Activated CD4-positive, alpha-beta T cell treated with anti-CD3 and anti-CD28 coated beads, Interleukin-2, amount 50 U/mL, for 48 hours (primary cell): ENCODE measurements around the gene CLEC16A.
A peak's percentile ranks its signal among the peaks of the same experiment; 100 is the strongest.
"Not testable (repeated sequence)": the region's sequence is repeated elsewhere in the genome, so short reads cannot be mapped to it uniquely, and the experiment has no call there.

Source experiments
- DNase-seq, 2 experiments: peaks; one replicate each; pipeline ENCODE4 v3.0.0-alpha.2; 2020

CLEC16A gene

DNA sequence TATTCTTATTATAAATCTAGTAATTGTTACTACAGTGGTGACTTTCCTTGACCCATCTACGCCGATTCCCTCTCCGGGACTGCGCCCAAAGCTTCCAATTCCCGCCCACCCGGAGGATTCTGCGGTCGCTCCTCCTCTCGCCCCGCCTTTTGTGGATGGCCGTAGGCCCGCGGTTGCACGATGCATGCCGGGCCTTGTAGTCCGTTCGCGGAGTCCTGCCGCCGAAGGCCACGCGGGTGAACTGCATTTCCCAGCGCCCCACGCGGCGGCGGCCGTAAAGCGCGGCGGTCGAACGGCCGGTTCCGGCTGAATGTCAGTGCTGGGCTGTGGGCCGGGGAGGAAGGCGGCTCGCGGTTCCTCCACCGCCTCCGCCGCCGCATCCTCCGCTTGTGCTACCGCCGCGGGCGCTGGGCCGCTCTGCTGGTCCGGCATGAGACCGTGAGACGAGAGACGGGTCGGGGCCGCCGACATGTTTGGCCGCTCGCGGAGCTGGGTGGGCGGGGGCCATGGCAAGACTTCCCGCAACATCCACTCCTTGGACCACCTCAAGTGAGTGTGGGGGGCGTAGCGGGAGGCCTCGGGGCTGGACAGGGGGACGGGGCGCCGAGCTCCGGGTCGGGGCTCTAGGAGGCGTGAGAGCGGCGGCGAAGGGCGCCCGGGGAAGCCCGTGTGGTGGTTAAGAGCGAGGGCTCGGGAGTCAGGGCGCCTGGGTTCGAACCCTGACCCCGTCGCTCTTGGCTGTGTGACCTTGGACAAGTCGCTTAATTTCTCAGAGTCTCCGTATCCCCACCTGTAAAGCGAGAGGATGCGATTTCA, at the start of gene CLEC16A:
Gene CLEC16A, plus strand, starts transcription at position 316 of the 816 bp plus-strand sequence. Its CDS starts 154 bp downstream, at position 470.
- peak; percentile 95 to 96 for DNase-seq

- peak; percentile 40 to 48 for DNase-seq
Measured at GRCh38 chr16:10895053-10895946, 49.1 kb upstream of the CLEC16A start.

DNA sequence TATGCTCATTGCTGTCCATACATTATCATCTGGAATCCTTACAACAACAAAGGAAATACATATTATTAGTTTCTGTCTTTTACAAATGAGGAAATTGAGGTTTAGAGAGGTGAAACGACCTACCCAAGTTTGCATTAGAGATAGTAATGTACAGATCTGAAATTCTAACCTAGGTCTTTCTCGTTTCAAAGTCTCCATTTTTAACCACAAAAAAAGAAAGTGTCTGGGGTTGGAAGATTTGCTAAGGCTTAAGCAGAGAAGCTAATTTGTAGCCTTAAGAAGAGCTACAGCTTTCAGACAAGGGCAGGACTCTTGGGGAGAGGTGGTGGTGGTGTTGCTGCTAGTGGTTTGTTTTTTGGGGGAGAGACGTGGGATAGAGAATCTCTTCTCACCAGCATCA, 48.2 kb upstream of the CLEC16A start:
- DNase-seq = no peak

DNA sequence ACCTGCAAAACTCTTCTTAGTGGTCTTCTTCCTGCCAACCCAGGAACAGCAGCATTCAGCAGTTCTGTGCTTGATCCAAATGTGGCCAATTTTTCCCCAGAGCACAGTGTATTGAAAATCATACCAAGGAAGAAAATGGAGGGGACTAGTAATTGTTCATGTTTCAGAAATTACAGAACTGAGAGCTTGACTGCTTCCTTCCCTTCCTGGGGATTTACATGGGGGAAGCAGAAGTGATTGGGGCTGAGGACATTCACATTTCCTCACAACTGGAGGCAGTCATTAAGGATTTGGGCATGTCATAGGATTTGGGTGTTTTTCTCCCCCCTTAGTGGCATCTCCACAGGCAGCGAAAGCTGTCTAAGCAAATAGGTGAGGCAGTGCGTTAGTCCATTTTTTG, 47.6 kb upstream of the CLEC16A start:
- DNase-seq = no peak

- DNase-seq = no peak
Measured at GRCh38 chr16:10897134-10897533, 47.2 kb upstream of the CLEC16A start.

- no peak for DNase-seq
Measured at GRCh38 chr16:10902999-10903398, 41.4 kb upstream of the CLEC16A start.

GRCh38 chr16:10906482-10906881, 37.9 kb upstream of the CLEC16A start:
- no peak for DNase-seq

DNA sequence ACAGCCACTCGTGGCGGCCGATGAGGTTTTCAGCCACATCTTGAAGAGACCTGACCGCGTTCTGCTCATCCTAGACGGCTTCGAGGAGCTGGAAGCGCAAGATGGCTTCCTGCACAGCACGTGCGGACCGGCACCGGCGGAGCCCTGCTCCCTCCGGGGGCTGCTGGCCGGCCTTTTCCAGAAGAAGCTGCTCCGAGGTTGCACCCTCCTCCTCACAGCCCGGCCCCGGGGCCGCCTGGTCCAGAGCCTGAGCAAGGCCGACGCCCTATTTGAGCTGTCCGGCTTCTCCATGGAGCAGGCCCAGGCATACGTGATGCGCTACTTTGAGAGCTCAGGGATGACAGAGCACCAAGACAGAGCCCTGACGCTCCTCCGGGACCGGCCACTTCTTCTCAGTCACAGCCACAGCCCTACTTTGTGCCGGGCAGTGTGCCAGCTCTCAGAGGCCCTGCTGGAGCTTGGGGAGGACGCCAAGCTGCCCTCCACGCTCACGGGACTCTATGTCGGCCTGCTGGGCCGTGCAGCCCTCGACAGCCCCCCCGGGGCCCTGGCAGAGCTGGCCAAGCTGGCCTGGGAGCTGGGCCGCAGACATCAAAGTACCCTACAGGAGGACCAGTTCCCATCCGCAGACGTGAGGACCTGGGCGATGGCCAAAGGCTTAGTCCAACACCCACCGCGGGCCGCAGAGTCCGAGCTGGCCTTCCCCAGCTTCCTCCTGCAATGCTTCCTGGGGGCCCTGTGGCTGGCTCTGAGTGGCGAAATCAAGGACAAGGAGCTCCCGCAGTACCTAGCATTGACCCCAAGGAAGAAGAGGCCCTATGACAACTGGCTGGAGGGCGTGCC, 37.2 kb upstream of the CLEC16A start:
- no peak for DNase-seq

DNA sequence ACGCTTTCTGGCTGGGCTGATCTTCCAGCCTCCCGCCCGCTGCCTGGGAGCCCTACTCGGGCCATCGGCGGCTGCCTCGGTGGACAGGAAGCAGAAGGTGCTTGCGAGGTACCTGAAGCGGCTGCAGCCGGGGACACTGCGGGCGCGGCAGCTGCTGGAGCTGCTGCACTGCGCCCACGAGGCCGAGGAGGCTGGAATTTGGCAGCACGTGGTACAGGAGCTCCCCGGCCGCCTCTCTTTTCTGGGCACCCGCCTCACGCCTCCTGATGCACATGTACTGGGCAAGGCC, 36.7 kb upstream of the CLEC16A start:
- no peak for DNase-seq

DNA sequence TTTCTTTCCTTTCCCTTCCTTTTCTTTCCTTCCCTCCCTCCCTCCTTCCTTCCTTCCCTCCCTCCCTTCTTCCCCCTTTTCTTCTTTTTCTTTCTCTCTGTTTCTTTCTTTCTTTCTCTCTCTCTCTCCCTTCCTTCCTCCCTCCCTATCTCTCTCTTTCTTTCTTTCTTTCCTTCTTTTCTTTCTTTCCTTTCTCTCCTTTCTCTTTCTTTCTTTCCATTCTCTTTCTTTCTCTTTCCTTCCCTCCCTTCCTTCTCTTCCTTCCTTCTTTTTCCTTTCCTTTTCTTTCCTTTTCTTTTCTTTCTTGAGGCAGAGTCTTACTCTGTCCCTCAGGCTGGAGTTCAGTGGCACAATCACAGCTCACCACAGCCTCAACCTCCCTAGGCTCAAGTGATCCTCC, 33.1 kb upstream of the CLEC16A start:
- DNase-seq = no peak

DNA sequence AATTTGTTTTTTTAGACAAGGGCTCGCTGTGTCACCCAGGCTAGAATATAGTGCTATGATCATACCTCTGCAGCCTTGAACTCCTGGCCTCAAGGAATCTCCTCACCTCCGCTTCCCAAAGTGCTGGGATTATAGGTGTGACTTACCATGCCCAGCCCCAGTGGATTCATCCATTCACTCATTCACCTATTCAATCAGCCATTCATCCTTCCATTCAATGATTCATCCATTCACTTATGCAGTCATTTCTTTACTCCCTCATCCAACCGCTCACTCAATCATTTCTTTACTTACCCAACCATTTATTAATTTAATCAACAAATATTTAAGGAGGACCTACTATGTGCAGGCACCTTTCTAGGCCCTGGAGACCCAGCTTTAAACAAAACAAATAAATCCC, 27.8 kb upstream of the CLEC16A start:
- DNase-seq = no peak

DNA sequence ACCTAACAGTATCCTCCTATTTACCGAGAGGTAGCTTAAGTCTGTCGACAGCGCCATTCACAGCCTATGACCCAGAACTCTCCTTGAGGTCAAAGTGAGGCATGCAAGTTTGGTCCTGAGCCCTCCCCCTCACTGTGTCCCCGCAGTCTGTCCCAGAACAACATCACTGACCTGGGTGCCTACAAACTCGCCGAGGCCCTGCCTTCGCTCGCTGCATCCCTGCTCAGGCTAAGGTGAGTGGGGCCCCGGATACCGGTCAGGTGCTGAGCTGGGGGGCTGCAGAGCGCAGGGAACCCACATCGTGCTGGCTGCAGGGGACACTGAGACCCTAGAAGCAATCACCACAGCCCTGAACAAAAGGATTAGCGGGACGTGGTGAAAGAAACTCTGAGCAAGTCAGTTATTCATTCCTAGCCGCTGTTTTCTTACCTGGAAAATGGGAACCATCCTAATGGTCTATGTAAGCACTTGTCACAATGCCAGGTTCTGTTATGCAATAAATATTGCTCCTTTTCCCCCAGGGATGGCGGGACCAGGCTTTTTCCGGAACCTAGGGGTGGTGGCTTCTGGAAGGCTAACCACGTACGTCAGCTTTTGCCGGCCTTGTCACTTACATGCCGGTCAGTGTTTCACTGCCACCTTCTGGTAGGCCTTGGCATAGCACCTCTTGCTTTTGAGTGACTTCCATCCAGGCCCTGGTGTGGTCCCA, 25.9 kb upstream of the CLEC16A start:
- DNase-seq = peak; percentile 94 to 96

GRCh38 chr16:10919003-10919351, 25.4 kb upstream of the CLEC16A start:
- DNase-seq = no peak

DNA sequence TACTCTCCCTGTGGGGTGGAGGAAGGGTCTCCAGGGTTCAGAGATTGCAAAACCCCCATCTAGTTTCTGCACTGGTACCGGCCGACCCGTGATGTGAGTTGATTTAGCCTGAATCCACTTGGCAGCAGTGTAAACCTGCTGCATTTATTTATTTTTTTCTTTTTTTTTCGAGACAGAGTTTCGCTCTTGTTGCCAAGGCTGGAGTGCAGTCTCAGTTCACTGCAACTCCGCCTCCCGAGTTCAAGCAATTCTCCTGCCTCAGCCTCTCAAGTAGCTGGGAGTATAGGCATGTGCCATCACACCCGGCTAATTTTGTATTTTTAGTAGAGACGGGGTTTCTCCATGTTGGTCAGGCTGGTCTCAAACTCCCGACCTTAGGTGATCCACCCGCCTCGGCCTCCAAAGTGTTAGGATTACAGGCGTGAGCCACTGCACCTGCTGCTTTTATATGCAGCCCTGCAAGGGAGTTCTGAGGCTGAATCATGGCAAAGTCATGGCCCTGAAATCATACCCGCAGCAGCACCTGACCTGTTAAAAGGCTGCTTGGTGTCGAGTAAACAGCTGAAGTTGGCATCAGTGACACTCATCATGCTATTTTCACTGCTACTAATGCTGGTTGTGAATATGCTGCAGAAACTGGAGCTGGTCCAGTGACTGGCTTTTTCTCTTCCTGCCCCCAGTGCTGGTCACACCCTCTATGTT, 23.5 kb upstream of the CLEC16A start:
- DNase-seq = no peak

- no peak for DNase-seq
Measured at GRCh38 chr16:10921536-10922327, 22.6 kb upstream of the CLEC16A start.

GRCh38 chr16:10922328-10923145, 21.8 kb upstream of the CLEC16A start:
- DNase-seq = no peak

DNA sequence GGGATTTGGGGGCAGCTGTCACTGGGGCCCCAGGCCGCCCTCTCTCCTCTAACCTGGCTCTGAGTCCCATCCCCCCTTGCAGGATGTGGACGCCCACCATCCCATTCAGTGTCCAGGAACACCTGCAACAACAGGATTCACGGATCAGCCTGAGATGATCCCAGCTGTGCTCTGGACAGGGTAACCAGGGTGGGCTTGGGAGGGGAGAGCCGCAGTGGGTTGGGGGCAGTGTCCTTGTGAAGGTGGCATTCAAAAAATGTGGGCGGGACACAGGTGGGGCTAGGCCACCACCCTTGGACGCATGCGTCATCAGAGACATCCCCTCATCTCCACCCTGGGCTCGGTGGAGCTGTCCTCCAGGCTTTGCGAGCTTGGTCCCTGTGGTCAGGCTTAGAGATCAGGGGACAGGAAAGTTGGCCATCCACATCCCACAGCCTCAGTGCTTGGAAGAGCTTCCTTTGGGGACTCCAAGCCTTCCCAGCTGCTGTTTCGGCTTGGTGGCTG, 21.2 kb upstream of the CLEC16A start:
- no peak for DNase-seq

DNA sequence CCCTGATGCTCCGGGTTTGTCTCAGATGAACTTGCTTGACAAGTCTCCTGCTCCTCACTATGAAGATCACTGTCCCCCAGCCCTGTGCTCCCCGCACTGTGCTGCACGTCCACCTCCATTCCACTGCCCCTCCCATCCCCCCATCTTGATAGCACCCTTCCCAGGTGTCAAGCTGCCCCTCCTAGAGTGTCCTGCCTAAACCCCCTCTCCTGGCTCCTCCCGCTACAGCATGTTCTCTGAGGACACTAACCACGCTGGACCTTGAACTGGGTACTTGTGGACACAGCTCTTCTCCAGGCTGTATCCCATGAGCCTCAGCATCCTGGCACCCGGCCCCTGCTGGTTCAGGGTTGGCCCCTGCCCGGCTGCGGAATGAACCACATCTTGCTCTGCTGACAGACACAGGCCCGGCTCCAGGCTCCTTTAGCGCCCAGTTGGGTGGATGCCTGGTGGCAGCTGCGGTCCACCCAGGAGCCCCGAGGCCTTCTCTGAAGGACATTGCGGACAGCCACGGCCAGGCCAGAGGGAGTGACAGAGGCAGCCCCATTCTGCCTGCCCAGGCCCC, 20.6 kb upstream of the CLEC16A start:
- DNase-seq = no peak

- DNase-seq = not testable (repeated sequence)
Measured at GRCh38 chr16:10925285-10925684, 19.1 kb upstream of the CLEC16A start.

DNA sequence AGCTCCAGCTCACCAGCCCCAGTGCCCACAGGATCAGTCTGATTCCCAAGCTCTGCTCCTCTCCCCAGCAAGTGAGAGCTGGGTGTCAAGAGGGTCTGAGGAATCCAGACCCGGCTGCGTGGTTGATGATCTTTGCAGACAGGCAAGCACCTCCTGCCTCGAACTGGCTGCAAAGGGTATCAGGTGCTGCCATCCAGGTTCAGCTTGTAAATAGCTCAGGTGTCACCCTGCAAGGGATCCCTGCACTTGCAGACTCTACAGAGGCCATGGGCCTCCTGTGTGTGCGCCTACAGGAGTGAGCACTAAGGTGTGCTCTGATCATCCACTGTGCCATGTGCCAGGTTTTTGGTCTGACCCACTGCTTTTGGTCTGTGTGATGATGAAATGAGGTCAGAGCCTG, 18.3 kb upstream of the CLEC16A start:
- DNase-seq = no peak
